Esophagus muscularis mucosa (tissue), 4 donors: ENCODE results near the gene PEX10. TPM values are rescaled to one million over a fixed set of nuclear protein-coding genes. Genes with fewer than 3 reads are reported as not detected.

ENCODE experiments used
- DNase-seq: peaks from one replicate; pipeline ENCODE4 v3.0.0-alpha.2; 2017; ENCODE audit errors: extremely low spot score
- H3K27ac ChIP-seq, 4 donors: fragments of 200-600 bp; sonication (generic); replicated peaks in 1 of 4; 1 replicate in 3 of 4; 2 replicates in 1 of 4; pipeline ENCODE4 v1.5.1; 2016 to 2019; ENCODE audit warnings: mild to moderate bottlenecking in 1 of 4
- H3K27me3 ChIP-seq, 4 donors: fragments of 200-600 bp; sonication (generic); one replicate each; pipeline versions ENCODE4 v1.5.1 to v1.6.0; 2016 to 2019
- H3K36me3 ChIP-seq, 4 donors: fragments of 200-600 bp; sonication (generic); one replicate each; pipeline ENCODE4 v1.5.1; 2016 to 2019
- H3K4me1 ChIP-seq, 4 donors: fragments of 200-600 bp; sonication (generic); one replicate each; pipeline ENCODE4 v1.5.1; 2016 to 2019
- H3K4me3 ChIP-seq, 4 donors: fragments of 200-600 bp; sonication (generic); 1 replicate in 2 of 4; 2 replicates in 2 of 4; pipeline ENCODE4 v1.5.1; 2016 to 2019; ENCODE audit warnings: mild to moderate bottlenecking in 4 of 4, moderate library complexity in 1 of 4
- H3K9me3 ChIP-seq, 4 donors: fragments of 200-600 bp; sonication (generic); 1 replicate in 3 of 4; 2 replicates in 1 of 4; pipeline ENCODE4 v1.5.1; 2016 to 2019
- CTCF ChIP-seq, 3 experiments: fragments of 200-600 bp in 2 of 3; fragments of 450-650 bp in 1 of 3; sonication (generic) in 2 of 3; IDR thresholded peaks; one replicate each; pipeline ENCODE4 v1.5.1; 2017 to 2019; ENCODE audit warnings: antibody characterized with exemption in 3 of 3, mild to moderate bottlenecking in 2 of 3, moderate library complexity in 1 of 3
- EP300 ChIP-seq: sonication (generic); formaldehyde crosslinking; IDR thresholded peaks from one replicate; pipeline ENCODE4 v1.6.1; 2017; ENCODE audit warnings: antibody characterized with exemption
- POLR2A ChIP-seq: fragments of 450-650 bp; IDR thresholded peaks from one replicate; pipeline ENCODE4 v1.6.1; 2017; ENCODE audit warnings: antibody characterized with exemption, moderate library complexity, mild to moderate bottlenecking, low read depth
- POLR2AphosphoS5 ChIP-seq, 2 donors: sonication (generic); formaldehyde crosslinking; IDR thresholded peaks; one replicate each; pipeline ENCODE4 v1.6.1; 2017; ENCODE audit warnings: antibody characterized with exemption in 2 of 2
- WGBS: methylation state at CpG from one replicate; pipeline ENCODE4 v1.1.5; 2018; 5-methylcytosine and 5-hydroxymethylcytosine counted together
- intact Hi-C: fragments of 100-400 bp; cut with DNase I; formaldehyde crosslinking; loops from one replicate; pipeline ENCODE4 v1.15.1; 2023
- total RNA-seq, 4 donors: library from RNA; depleted of rRNA; stranded (reverse); fragments of >200 nt; gene quantifications; one replicate each; pipeline versions ENCODE4 v1.1.0 to v1.2.1, GENCODE V29; 2016

The PEX10 gene
- total RNA-seq, 4 donors from 2014 or later, result 14.2 to 27.1 (median 20.3) TPM

GRCh38 chr1:2452201-2452931 is 40.0 kb upstream of the PEX10 start:
- intact Hi-C loops, result no loop called here
- no peak overlapping the region for H3K27ac ChIP-seq
- WGBS, result 40% methylated on average over 7 of the region's 21 CpGs
- H3K27me3 ChIP-seq, result peaks cover 0 to 97% (median 12%) of the 10 kb centered on the region in 4 donors
- no peaks in the 10 kb centered on the region for H3K4me1 ChIP-seq
- no peak for DNase-seq
- no peak overlapping the region for H3K4me3 ChIP-seq
- TF ChIP-seq POLR2A, result no peak
- no peak for TF ChIP-seq EP300
- TF ChIP-seq CTCF (IDR thresholded peaks at IDR 0.05), result no peak
- TF ChIP-seq POLR2AphosphoS5 (IDR thresholded peaks at IDR 0.05), result no peak
- H3K36me3 ChIP-seq, result no peaks in the 10 kb centered on the region
- H3K9me3 ChIP-seq, result no peaks in the 10 kb centered on the region

GRCh38 chr1:2451741-2452140 is 39.4 kb upstream of the PEX10 start:
- Histone ChIP-seq H3K9me3 (no peaks in the 10 kb centered on the region), H3K36me3 (no peaks in the 10 kb centered on the region), H3K4me1 (no peaks in the 10 kb centered on the region), H3K27ac (no peak overlapping the region), H3K27me3 (peaks cover 0 to 97% (median 12%) of the 10 kb centered on the region in 4 donors), H3K4me3 (no peak overlapping the region)
- intact Hi-C loops, result no loop called here
- DNase-seq, result no peak
- TF ChIP-seq POLR2A, result no peak
- TF ChIP-seq POLR2AphosphoS5 (IDR thresholded peaks at IDR 0.05), result no peak
- TF ChIP-seq CTCF (IDR thresholded peaks at IDR 0.05), result no peak
- no peak for TF ChIP-seq EP300
- WGBS, result 17% methylated on average over 16 of the region's 18 CpGs

- no peak overlapping the region for H3K27ac ChIP-seq
- DNase-seq, result no peak
- 63% methylated on average over 15 of the region's 23 CpGs for WGBS
- no peaks in the 10 kb centered on the region for H3K36me3 ChIP-seq
- H3K4me1 ChIP-seq, result no peaks in the 10 kb centered on the region
- no peaks in the 10 kb centered on the region for H3K9me3 ChIP-seq
- H3K27me3 ChIP-seq, result peaks cover 0 to 97% (median 11%) of the 10 kb centered on the region in 4 donors
- H3K4me3 ChIP-seq, result no peak overlapping the region
- intact Hi-C loops, result no loop called here
- TF ChIP-seq EP300 (no peak), CTCF (IDR thresholded peaks at IDR 0.05) (no peak), POLR2AphosphoS5 (IDR thresholded peaks at IDR 0.05) (no peak), POLR2A (no peak)
Measured at GRCh38 chr1:2449636-2450454, 37.5 kb upstream of the PEX10 start.

- H3K4me1 ChIP-seq, result peaks cover 0 to 10% (median 1%) of the 10 kb centered on the region in 4 donors
- no peak overlapping the region for H3K27ac ChIP-seq
- no peaks in the 10 kb centered on the region for H3K36me3 ChIP-seq
- TF ChIP-seq EP300 (no peak), CTCF (IDR thresholded peaks at IDR 0.05) (no peak), POLR2AphosphoS5 (IDR thresholded peaks at IDR 0.05) (no peak), POLR2A (no peak)
- peaks cover 0 to 97% (median 15%) of the 10 kb centered on the region in 4 donors for H3K27me3 ChIP-seq
- no peak for DNase-seq
- no peak overlapping the region for H3K4me3 ChIP-seq
- intact Hi-C loops, result no loop called here
- WGBS, result 64% methylated on average over 10 of the region's 18 CpGs
- no peaks in the 10 kb centered on the region for H3K9me3 ChIP-seq
Measured at GRCh38 chr1:2448098-2448445, 35.7 kb upstream of the PEX10 start.
